T-helper 17 cell (primary cell): Measurements from ENCODE around the gene RTN4R. TPM values are rescaled to one million over a fixed set of nuclear protein-coding genes. Genes with fewer than 3 reads are reported as not detected.

Experiments used
- ATAC-seq: fragments of 150-1000 bp; cut with Tn5 transposase; 2 replicates; pipeline ENCODE4 v1.10.0; 2021; ENCODE audit warnings: mild to moderate bottlenecking, moderate library complexity
- DNase-seq, 3 donors: peaks; one replicate each; pipeline versions ENCODE4 v3.0.0 to v3.0.0-alpha.2; 2020 to 2021
- H3K9me3 ChIP-seq: one replicate; pipeline ENCODE4 v1.7.0; 2013; ENCODE audit warnings: low read length, mild to moderate bottlenecking; ENCODE audit not compliant: control insufficient read depth, poor library complexity, severe bottlenecking
- H3K27ac Mint-ChIP-seq: one replicate; pipeline ENCODE4 v1.8.0; 2022; ENCODE audit warnings: mild to moderate bottlenecking, moderate library complexity, mixed read lengths
- H3K27me3 Mint-ChIP-seq: one replicate; pipeline ENCODE4 v1.8.0; 2022; ENCODE audit warnings: mixed read lengths
- H3K36me3 Mint-ChIP-seq: one replicate; pipeline ENCODE4 v1.8.0; 2022; ENCODE audit warnings: low read depth, mixed read lengths
- H3K4me1 Mint-ChIP-seq: one replicate; pipeline ENCODE4 v1.8.0; 2022; ENCODE audit warnings: mild to moderate bottlenecking, mixed read lengths
- H3K4me3 Mint-ChIP-seq: one replicate; pipeline ENCODE4 v1.8.0; 2022; ENCODE audit warnings: mild to moderate bottlenecking, moderate library complexity, mixed read lengths
- total RNA-seq, 4 donors: library from RNA in 2 of 4; stranded (reverse) in 2 of 4; gene quantifications; one replicate each; pipeline ENCODE4 v1.2.3 and lab custom pipeline; 2022 to 2026

RTN4R gene
- total RNA-seq, 2 donors from 2014 or later = 0.68 to 2.1 TPM

DNA sequence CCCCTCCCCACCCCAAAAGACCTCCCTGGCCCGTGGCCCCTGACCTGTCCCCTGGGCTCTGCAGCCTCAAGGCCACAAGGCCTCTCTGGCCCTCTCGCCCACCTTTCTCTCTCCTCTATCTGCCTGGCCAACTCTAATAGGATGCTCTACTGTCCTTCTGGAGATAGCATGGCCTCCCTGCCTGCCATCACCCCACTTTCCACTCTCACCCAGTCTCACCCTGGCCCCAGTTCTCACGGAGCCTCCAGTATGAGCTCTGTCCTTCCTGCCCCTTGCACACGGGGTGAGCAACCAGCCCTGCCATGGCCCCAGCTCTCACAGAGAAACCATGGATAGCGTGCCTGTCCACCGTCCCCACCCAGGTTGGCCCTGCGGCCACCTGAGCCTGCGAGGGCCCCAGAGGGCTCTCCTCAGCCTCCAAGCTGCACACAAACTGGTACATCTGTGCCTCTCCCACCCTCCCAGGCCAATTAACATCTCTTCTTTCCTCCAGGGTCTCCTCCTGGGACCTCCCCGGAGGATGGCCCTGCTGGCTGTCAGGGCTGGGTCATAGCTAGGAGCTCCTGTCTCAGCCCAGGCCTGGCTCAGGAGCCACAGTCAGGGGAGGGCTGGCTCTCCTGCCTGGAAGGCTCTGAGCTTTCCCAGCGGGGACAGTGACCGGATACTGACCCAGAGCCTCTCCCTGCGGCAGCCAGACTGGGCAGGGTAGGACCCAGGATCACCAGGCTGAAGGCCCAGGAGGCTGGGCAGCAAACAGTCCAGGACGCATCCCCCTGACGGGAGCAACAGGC lies 22.3 kb downstream of the RTN4R start:
- peaks cover 29% of the 10 kb centered on the region for H3K4me1 Mint-ChIP-seq
- ATAC-seq = no peak
- no peak for DNase-seq

DNA sequence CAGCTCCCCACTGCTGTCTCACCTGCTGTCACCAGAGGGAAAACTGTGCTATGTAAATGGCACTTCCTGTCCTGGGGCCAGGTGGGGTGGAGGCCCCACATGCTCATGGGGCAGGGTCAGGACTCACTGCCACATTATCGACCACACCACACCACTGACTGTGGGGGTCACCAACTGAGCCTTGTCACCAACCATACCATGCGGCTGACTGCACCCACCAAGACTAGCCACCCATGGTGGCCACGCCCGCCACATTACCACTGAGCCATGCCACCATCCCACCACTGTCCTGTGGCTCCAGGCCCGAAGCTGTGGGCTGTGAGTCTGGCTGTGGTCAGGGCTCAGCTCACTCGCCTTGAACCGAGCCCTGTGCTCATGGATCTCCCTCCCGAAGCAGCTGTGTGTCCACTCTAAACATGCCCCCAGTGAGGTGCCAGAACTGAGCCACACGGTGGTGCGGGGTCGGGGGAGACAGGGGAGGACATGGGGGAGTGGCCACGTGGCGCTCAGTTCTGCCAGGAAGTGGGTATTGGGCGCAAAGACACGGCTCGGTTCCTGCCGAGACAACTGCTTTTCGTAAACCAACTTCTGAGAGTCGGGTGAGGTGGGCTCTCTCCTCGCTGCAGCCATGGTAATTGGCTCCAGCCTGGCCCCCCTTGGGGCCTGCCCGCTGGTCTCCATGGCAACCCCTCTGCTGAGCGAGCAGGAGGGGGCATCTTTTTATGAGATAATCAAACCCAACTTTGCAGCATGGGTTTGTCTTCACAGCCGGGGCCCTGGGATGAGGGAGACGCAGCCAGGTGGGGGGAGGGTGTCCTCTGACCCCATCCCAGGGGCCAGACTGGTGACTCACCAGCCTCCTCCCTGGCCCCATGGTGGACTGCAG lies 23.2 kb downstream of the RTN4R start:
- DNase-seq = peak in 1 of 3 donors; percentile 28
- no peaks in the 10 kb centered on the region for H3K9me3 ChIP-seq
- Mint-ChIP-seq H3K4me3 (peak overlapping the region; percentile 88), H3K27me3 (no peaks in the 10 kb centered on the region), H3K27ac (peak overlapping the region; percentile 90), H3K36me3 (no peaks in the 10 kb centered on the region), H3K4me1 (peaks cover 29% of the 10 kb centered on the region)
- ATAC-seq = peak; percentile 50

More for the DNA sequence above, 22.3 kb downstream of the RTN4R start:
- H3K36me3 Mint-ChIP-seq = no peaks in the 10 kb centered on the region
- H3K27me3 Mint-ChIP-seq = no peaks in the 10 kb centered on the region
- H3K9me3 ChIP-seq = no peaks in the 10 kb centered on the region
- H3K4me3 Mint-ChIP-seq = peak overlapping the region; percentile 88
- H3K27ac Mint-ChIP-seq = peak overlapping the region; percentile 90

DNA sequence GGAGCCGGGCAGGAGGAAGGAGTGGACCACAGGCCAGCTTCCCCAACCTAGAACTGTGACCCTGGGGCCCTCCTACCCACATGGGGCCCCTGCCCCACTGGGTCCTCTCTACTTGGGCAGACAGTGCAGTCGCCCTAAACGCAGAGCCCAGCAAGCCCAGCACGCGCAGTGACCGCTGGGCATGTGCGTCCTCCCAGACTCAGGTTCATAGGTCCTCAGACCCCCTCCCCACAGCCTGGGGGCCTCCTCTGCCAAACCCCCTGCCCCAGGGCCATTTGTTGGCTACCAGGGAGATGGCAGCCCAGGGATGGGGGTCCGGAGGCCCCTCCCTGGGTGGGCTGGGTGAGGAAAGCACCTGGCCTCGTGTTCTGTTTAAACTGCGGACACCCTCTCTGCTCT lies 23.9 kb downstream of the RTN4R start:
- H3K9me3 ChIP-seq = no peaks in the 10 kb centered on the region
- no peak for ATAC-seq
- Mint-ChIP-seq H3K27me3 (no peaks in the 10 kb centered on the region), H3K27ac (peak overlapping the region; percentile 90), H3K4me1 (peaks cover 29% of the 10 kb centered on the region), H3K36me3 (no peaks in the 10 kb centered on the region), H3K4me3 (peak overlapping the region; percentile 88)
- no peak for DNase-seq

DNA sequence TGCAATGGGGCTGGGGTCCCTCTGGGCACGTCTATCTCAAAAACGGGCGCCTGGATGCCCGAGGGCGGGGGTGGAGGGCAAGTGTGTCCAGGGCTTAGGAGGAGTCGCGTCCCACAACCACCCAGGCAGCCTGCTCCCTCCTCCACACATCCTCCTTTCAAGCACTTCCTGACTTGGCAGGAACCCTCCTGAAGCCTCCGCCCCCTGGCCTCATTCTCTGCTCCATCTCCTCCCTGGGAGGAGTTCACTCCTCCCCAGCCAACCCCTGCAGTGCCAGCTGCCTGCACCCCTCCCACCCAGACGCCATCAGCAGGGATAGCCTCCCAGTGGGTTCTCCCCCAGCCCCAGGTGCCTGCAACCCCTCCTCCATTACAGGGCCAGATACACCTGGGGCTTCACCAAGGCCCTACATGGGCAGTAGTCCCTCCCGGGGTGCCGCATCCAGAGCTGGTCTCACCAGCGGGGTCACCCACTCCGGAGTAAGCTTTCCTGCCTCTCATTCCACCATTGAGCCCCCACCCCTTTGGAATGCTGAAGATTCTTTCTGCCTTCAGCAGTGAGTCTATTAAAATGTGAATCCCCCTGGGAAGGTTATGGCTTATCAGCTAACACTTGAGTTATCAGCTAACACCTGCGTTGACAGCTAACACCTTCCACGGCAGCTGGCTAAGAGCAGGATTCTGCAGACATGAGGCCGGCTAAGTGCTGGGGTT lies 24.4 kb downstream of the RTN4R start:
- no peaks in the 10 kb centered on the region for H3K27me3 Mint-ChIP-seq
- no peaks in the 10 kb centered on the region for H3K36me3 Mint-ChIP-seq
- H3K27ac Mint-ChIP-seq = peak overlapping the region; percentile 90
- DNase-seq (peak in 2 of 3 donors; percentile 29 to 52), ATAC-seq (peak; percentile 82)
- peaks cover 29% of the 10 kb centered on the region for H3K4me1 Mint-ChIP-seq
- H3K9me3 ChIP-seq = no peaks in the 10 kb centered on the region
- H3K4me3 Mint-ChIP-seq = peak overlapping the region; percentile 85

DNA sequence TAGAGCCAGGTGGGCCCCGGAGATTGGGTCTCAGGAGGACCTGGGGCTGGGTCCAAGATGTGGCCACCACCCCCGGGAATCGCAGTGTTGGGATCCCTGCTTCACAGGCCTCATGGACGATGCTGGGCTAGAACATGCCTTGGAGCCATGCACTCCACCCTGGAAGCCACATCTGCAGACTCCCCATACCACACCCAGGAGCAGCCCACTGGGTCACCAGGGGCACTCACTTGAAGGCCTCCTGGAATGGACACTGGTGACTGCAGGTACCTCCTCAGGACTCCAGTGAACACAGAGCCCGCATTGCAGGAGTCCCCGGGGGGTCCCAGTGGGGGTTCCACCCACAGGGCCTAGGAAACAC lies 25.0 kb downstream of the RTN4R start:
- no peaks in the 10 kb centered on the region for H3K36me3 Mint-ChIP-seq
- peak overlapping the region; percentile 85 for H3K4me3 Mint-ChIP-seq
- no peaks in the 10 kb centered on the region for H3K9me3 ChIP-seq
- H3K4me1 Mint-ChIP-seq = peaks cover 29% of the 10 kb centered on the region
- ATAC-seq = no peak
- H3K27me3 Mint-ChIP-seq = no peaks in the 10 kb centered on the region
- DNase-seq = no peak
- H3K27ac Mint-ChIP-seq = peak overlapping the region; percentile 90

DNA sequence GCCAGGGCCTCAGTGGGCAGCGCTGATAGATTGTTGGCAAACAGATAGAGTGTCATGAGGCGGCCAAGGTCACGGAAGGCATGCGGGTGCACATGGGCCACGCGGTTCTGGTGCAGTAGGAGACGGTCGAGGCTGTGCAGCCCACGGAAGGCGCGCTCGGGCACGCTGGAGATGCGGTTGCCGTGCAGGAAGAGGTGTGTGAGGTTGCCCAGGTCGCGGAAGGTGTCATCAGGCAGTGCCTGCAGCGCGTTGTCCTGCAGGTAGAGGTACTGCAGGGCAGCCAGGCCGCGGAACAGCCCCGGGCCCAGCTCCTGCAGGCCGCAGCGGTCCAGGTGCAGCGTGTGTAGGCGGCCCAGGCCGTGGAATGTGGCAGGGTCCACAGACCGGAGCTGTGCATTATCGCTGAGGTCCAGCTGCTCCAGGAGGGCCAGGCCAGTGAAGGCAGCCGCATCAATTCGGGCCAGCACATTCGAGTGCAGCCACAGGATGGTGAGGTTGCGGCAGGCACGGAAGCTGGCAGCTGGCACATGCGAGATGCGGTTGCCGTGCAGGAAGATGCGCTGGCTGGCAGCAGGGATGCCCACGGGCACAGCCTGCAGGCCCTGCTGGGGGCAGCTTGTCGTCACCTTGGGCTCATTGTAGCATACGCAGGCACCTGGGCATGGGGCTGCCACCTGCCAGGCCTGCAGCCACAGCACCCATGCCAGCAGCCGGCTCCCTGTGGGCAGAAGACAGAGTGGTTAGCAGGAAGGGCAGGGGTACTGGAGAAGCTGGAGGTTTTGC lies 25.5 kb downstream of the RTN4R start:
- no peaks in the 10 kb centered on the region for H3K9me3 ChIP-seq
- Mint-ChIP-seq H3K27me3 (no peaks in the 10 kb centered on the region), H3K4me1 (peaks cover 29% of the 10 kb centered on the region), H3K4me3 (peak overlapping the region; percentile 85), H3K27ac (peak overlapping the region; percentile 90), H3K36me3 (no peaks in the 10 kb centered on the region)
- DNase-seq (peak in 1 of 3 donors; percentile 19), ATAC-seq (peak; percentile 14)

DNA sequence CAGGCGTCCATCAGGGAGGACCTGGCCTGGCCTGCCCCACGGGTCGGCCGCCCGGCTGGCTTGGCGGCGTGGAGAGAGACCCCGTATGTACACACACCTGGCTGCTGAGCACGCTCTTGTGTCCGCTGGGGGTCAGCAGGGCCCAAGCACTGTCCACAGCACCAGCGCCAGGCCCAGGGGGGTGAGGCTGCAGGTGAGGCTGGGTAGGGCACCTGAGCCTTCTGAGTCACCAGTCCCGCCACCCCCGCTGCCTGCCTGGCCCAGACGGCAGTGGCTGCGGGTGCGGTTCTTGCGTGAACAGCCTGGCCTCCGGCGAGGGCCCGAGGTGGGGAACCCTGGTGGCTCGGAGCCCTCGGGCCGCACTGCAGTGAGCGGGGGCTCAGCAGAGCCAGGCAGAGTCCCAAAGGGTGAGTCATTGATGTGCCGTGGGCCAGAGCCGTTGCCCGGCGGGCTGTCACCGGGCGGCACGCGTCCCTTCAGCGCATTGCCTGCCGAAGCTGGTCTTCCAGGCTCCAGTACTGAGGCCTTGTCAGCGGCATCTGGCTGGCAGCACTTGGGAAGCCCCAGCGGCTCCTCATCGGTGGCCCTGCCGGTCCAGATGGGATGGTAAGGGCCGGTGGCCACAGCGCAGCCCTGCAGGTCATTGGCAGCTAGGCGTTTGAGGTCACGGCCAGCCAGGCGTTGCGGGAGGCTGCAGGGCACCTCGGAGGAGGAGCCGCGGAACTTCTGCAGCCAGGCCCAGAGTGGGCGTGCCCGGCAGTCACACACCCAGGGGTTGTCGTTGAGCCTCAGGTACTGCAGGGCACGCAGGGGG lies 26.3 kb downstream of the RTN4R start:
- DNase-seq = no peak
- H3K4me1 Mint-ChIP-seq = peaks cover 29% of the 10 kb centered on the region

DNA sequence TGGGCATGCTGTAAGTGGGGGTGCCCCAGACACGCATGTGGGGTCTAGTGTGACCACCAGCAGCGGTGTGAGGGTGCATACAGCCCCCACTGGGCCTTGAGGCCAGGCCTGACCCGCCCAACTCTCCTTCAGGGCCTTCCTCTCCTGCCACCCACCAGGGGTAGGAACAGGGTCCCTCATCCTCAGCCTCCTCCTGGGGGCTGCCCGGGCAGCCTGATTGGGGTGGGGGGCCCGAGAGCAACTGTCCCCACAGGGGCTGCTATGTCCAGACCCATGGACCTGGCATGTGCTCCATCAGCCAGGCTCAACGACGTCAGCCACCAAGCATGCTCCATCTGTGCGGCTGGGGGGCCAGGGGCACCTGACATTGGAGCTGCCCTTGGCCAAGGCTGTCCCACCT lies 27.2 kb downstream of the RTN4R start:
- no peaks in the 10 kb centered on the region for H3K9me3 ChIP-seq
- H3K36me3 Mint-ChIP-seq = no peaks in the 10 kb centered on the region
- DNase-seq (no peak), ATAC-seq (no peak)
- H3K27ac Mint-ChIP-seq = no peak overlapping the region
- H3K27me3 Mint-ChIP-seq = no peaks in the 10 kb centered on the region
- H3K4me3 Mint-ChIP-seq = no peak overlapping the region
- peaks cover 29% of the 10 kb centered on the region for H3K4me1 Mint-ChIP-seq

More for the DNA sequence above, 26.3 kb downstream of the RTN4R start:
- Mint-ChIP-seq H3K27ac (no peak overlapping the region), H3K36me3 (no peaks in the 10 kb centered on the region), H3K27me3 (no peaks in the 10 kb centered on the region), H3K4me3 (peak overlapping the region; percentile 85)
- ATAC-seq = no peak
- no peaks in the 10 kb centered on the region for H3K9me3 ChIP-seq

DNA sequence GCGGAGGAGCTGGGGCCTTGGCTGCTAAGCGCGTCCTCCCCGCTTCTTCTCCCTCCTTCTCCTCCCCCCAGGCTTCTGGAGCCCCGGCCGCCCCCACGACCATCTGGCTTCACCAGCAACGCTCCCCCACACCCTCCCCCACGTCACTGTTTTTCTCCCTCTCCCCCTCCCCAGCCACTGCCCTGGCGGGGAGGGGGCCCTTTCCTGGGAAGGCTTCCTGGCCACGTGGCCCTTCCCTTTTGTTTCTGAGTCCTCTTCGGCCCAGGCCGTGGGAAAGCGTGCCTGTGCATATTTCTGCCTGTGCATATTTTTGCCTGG lies 27.7 kb downstream of the RTN4R start:
- no peak for DNase-seq
- ATAC-seq = no peak
- no peaks in the 10 kb centered on the region for H3K27me3 Mint-ChIP-seq
- H3K36me3 Mint-ChIP-seq = no peaks in the 10 kb centered on the region
- H3K27ac Mint-ChIP-seq = no peak overlapping the region
- no peak overlapping the region for H3K4me3 Mint-ChIP-seq
- H3K4me1 Mint-ChIP-seq = peaks cover 24% of the 10 kb centered on the region
- H3K9me3 ChIP-seq = no peaks in the 10 kb centered on the region

DNA sequence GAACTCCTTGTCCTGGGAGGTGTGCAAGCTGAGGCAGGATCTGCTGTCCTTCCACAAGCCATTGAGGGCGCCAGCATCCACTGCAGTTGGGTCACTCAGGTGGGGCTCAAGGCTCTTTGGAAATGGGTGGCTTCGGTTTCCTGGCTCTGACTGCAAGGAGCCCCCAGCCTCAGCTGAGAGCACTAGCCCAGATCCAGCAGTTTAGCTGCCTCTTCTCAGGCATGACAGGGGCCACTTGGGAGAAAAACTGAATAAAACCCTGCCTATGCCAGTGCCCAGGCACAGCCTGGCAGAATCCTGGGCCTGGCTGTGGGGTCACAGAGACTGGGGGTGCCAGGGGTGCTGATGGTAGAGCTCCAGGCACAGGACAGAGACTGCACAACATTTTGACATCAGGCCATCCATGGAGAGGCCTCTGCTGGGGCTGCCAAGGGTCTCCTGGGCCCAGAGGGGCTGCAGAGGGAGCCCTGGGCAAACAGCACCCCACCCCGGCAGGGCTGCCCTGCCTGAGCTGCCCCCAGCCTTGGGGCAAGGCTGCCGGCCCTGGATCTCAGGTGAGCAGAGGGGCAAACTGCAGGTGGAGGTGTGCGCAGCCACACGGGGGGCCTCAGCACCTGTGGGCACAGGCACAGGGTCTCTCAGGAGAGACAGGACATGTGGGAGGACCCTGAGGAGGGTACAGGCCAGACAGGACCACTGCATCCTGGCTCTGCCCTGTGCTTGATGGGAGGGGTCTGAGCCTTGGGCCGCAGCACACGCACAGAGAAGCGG lies 28.3 kb downstream of the RTN4R start:
- Mint-ChIP-seq H3K4me1 (peaks cover 20% of the 10 kb centered on the region), H3K27ac (peak overlapping the region; percentile 9), H3K36me3 (no peaks in the 10 kb centered on the region), H3K4me3 (peak overlapping the region; percentile 66), H3K27me3 (no peaks in the 10 kb centered on the region)
- DNase-seq (no peak), ATAC-seq (no peak)
- H3K9me3 ChIP-seq = no peaks in the 10 kb centered on the region

DNA sequence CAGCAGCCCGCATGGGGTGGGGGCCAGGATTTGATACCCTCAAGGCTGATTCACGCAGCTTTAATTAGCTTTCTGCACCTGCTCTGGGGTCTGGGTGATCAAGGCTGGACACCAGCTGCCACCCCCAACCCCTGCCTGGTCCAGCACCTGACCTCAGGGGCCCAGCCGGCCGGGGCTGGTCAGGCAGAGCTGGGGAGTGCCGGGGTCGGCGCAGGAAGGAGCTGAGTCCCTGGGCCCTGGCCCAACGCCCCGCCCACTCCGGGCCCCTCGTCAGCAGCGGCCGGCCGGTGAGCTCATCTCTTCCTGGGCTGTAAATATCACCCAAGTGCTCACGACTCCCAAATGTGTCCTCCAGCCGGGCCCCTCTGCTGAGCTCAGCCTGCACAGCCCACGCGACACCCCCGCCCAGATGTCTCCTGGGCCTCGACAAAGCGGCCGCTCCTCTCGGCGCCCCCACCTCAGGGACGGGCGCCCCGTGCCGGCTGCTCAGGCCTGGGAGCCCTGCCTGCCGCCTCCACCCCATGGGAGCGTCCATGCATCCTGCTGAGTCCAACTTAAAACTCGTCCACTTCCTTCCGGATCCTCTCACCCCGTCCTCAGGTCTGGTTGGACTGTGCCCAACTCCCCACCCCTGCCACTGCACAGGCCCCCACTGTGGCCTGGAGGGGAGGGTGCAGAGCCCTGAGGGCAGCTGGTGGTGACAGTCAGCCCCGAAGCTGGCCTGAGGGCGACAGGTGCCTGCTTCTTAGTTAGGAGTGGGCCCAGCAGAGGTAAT lies 29.0 kb downstream of the RTN4R start:
- Mint-ChIP-seq H3K4me1 (peaks cover 16% of the 10 kb centered on the region), H3K27me3 (no peaks in the 10 kb centered on the region), H3K4me3 (peak overlapping the region; percentile 66), H3K27ac (peak overlapping the region; percentile 9), H3K36me3 (no peaks in the 10 kb centered on the region)
- no peak for DNase-seq
- H3K9me3 ChIP-seq = no peaks in the 10 kb centered on the region
- ATAC-seq = no peak
